Measurements from ENCODE around the gene KCTD19.
"Not testable (repeated sequence)": the region's sequence is repeated elsewhere in the genome, so short reads cannot be mapped to it uniquely, and the experiment has no call there.

KCTD19 gene

GRCh38 chr16:67357561-67357960 is 31.0 kb upstream of the KCTD19 start:
- H3K4me3 ChIP-seq (replicated peaks in 1 of 2; ENCODE audit: low read depth in 2 of 2, low read length in 2 of 2), result no peak overlapping the region

DNA sequence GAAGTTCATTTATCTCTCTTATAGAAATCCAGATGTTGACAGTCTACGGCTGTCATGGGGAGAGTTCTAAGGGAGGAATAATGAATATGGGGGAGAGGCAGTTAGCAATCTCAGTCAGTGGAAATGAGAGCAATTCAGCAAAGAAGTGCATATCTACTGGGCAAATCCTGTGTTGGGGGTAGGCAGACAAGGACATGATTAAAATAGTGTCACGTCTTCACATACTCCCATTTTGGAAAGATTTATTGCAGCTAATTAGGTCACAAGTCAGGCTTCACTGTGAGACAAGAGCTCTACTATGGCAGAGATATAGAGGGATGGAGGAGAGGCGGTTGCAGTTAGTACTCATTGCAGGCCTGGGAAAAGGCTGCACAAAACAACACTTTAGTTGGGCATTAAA is 29.9 kb upstream of the KCTD19 start:
- no peak for TF ChIP-seq CTCF (IDR thresholded peaks at IDR 0.05; ENCODE audit: low read depth, low read length)
- no peak for DNase-seq (ENCODE audit: low read depth in 2 of 2)
- no peak overlapping the region for H3K4me3 ChIP-seq (replicated peaks in 1 of 2; ENCODE audit: low read depth in 2 of 2, low read length in 2 of 2)

More at GRCh38 chr16:67357561-67357960, 31.0 kb upstream of the KCTD19 start:
- DNase-seq (ENCODE audit: low read depth in 2 of 2), result no peak
- no peak for TF ChIP-seq CTCF (IDR thresholded peaks at IDR 0.05; ENCODE audit: low read depth, low read length)

- not testable (repeated sequence) for H3K4me3 ChIP-seq (replicated peaks in 1 of 2; ENCODE audit: low read depth in 2 of 2, low read length in 2 of 2); DNase-seq (ENCODE audit: low read depth in 2 of 2)
Observed at GRCh38 chr16:67352463-67352862, 25.9 kb upstream of the KCTD19 start.

DNA sequence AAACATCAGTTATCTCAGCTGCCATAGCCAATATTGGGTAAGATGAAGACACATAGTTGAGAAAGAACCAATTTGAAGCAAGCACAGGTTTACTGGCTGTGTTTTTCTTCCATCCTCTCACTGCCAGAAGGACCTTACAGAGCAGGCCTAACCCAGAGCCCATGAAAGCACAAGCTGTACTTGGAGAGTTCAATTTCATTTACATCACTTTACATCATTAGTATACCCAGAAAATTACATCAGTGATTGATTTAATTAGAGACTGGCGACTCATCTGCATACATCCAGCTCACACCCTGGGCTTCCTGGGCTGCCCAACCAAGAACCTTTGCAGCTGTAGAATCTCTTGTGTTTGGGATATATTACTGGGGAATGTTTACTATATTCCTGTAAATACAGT is 23.8 kb upstream of the KCTD19 start:
- H3K4me3 ChIP-seq (replicated peaks in 1 of 2; ENCODE audit: low read depth in 2 of 2, low read length in 2 of 2), result no peak overlapping the region
- no peak for DNase-seq (ENCODE audit: low read depth in 2 of 2)
- TF ChIP-seq CTCF (IDR thresholded peaks at IDR 0.05; ENCODE audit: low read depth, low read length), result no peak

DNA sequence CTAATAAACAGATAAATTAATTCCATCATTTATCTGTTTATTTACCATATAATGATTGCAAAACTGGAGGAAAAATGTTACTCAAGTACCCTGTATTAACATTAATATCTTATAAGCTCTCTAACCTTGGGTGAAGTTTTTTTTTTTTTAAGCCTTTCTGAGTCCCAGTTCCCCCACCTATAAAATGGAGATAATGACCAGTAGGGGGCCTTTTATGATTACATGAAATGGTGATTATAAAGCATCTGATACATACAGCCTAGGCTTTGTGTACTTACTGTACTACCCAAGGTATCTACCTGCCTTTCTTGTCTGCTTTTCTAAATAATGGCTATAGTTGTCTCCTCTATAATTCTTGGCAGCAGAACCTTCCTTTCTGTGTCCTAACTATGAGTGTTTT is 22.6 kb upstream of the KCTD19 start:
- peak; percentile 29 to 54 for DNase-seq (ENCODE audit: low read depth in 2 of 2)
- peak; percentile 45 for TF ChIP-seq CTCF (IDR thresholded peaks at IDR 0.05; ENCODE audit: low read depth, low read length)
- no peak overlapping the region for H3K4me3 ChIP-seq (replicated peaks in 1 of 2; ENCODE audit: low read depth in 2 of 2, low read length in 2 of 2)

DNA sequence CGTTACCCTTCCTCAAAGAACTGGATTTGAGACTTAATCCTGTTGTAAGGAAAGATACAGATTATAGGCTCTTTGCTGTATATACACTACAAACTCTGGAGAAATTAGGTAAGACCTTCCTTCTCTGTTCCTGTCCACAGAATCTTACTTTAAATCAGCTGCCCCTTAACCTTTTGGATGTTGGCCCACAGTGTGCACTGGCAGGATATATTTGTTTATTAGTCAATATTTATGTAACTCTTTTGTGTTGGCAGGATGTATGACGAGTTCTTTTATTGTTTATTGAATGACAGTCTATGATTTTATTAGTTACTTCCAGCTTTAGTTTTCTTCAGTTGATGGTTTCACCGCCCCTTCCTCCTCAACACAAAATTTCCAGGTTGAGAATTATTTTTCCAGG is 19.8 kb upstream of the KCTD19 start:
- DNase-seq (ENCODE audit: low read depth in 2 of 2), result peak in 1 of 2 donors; percentile 16
- TF ChIP-seq CTCF (IDR thresholded peaks at IDR 0.05; ENCODE audit: low read depth, low read length), result no peak
- no peak overlapping the region for H3K4me3 ChIP-seq (replicated peaks in 1 of 2; ENCODE audit: low read depth in 2 of 2, low read length in 2 of 2)

- H3K4me3 ChIP-seq (replicated peaks in 1 of 2; ENCODE audit: low read depth in 2 of 2, low read length in 2 of 2), result no peak overlapping the region
- DNase-seq (ENCODE audit: low read depth in 2 of 2), result no peak
- TF ChIP-seq CTCF (IDR thresholded peaks at IDR 0.05; ENCODE audit: low read depth, low read length), result no peak
Observed at GRCh38 chr16:67345401-67345800, 18.9 kb upstream of the KCTD19 start.
